ENCODE results near the gene CLEC4G. TPM values are rescaled to one million over a fixed set of nuclear protein-coding genes. Genes with fewer than 3 reads are reported as not detected.

The CLEC4G gene
- total and polyA plus RNA-seq, 9 of the 15 experiments (the other 6 are each of a cell fraction or from before 2014, with no cell fraction given) = not detected

GRCh38 chr19:7737215-7737614 is 5.3 kb upstream of the CLEC4G start (continued):
- TF ChIP-seq RREB1 (CRISPR knock-in tag; IDR thresholded peaks at IDR 0.05) = no peak
- TF ChIP-seq, protein P1, sequence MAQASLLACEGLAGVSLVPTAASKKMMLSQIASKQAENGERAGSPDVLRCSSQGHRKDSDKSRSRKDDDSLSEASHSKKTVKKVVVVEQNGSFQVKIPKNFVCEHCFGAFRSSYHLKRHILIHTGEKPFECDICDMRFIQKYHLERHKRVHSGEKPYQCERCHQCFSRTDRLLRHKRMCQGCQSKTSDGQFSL (CRISPR knock-in tag; IDR thresholded peaks at IDR 0.05) = no peak
- TF ChIP-seq, protein P1 (tag; IDR thresholded peaks at IDR 0.05) = no peak
- no peak for TF ChIP-seq FOXP4 (CRISPR knock-in tag; IDR thresholded peaks at IDR 0.05; ENCODE audit: borderline replicate concordance)
- no peak for TF ChIP-seq ZFP91 (CRISPR knock-in tag; IDR thresholded peaks at IDR 0.05)
- no peak for TF ChIP-seq ZNF830 (CRISPR knock-in tag; IDR thresholded peaks at IDR 0.05)
- no peak for TF ChIP-seq ATF3 (IDR thresholded peaks at IDR 0.05)
- TF ChIP-seq ATF3 (CRISPR knock-in tag; conservative IDR thresholded peaks at IDR 0.05) = no peak
- no peak for TF ChIP-seq ZHX1 (conservative IDR thresholded peaks at IDR 0.05; ENCODE audit: low read length)
- no peak for TF ChIP-seq ARID2 (IDR thresholded peaks at IDR 0.05)
- no peak for TF ChIP-seq NELFE (IDR thresholded peaks at IDR 0.05; ENCODE audit: insufficient read depth, insufficient read length)
- TF ChIP-seq, protein P2, sequence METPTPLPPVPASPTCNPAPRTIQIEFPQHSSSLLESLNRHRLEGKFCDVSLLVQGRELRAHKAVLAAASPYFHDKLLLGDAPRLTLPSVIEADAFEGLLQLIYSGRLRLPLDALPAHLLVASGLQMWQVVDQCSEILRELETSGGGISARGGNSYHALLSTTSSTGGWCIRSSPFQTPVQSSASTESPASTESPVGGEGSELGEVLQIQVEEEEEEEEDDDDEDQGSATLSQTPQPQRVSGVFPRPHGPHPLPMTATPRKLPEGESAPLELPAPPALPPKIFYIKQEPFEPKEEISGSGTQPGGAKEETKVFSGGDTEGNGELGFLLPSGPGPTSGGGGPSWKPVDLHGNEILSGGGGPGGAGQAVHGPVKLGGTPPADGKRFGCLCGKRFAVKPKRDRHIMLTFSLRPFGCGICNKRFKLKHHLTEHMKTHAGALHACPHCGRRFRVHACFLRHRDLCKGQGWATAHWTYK (CRISPR knock-in tag; IDR thresholded peaks at IDR 0.05) = no peak
